Ectodermal cell (in vitro differentiated cells): ENCODE measurements around the gene WDFY4.

Source experiments
- H3K27ac ChIP-seq: 2 replicates; pipeline ENCODE4 v1.7.0; 2013; ENCODE audit warnings: mild to moderate bottlenecking, low read depth, low read length; ENCODE audit not compliant: insufficient read depth, poor library complexity, severe bottlenecking
- H3K27me3 ChIP-seq: 2 replicates; pipeline ENCODE4 v1.7.0; 2013; ENCODE audit warnings: mild to moderate bottlenecking, low read length; ENCODE audit not compliant: insufficient read depth, control insufficient read depth, poor library complexity, severe bottlenecking
- H3K36me3 ChIP-seq: one replicate; pipeline ENCODE4 v1.7.0; 2013; ENCODE audit warnings: low read length; ENCODE audit not compliant: control insufficient read depth, insufficient read depth
- H3K4me1 ChIP-seq: one replicate; pipeline ENCODE4 v1.7.0; 2013; ENCODE audit warnings: low read length; ENCODE audit not compliant: control insufficient read depth, insufficient read depth
- H3K4me3 ChIP-seq: 2 replicates; pipeline ENCODE4 v1.7.0; 2013; ENCODE audit warnings: low read depth, low read length, control low read depth; ENCODE audit not compliant: insufficient read depth
- H3K9me3 ChIP-seq: 2 replicates; pipeline ENCODE4 v1.7.0; 2013; ENCODE audit warnings: mild to moderate bottlenecking, low read length, moderate library complexity; ENCODE audit not compliant: control insufficient read depth
- WGBS, 2 experiments: methylation state at CpG; one replicate each; pipeline ENCODE4 v1.1.7; 2013; ENCODE audit warnings: missing lambda C conversion rate in 2 of 2; 5-methylcytosine and 5-hydroxymethylcytosine counted together

Gene WDFY4

DNA sequence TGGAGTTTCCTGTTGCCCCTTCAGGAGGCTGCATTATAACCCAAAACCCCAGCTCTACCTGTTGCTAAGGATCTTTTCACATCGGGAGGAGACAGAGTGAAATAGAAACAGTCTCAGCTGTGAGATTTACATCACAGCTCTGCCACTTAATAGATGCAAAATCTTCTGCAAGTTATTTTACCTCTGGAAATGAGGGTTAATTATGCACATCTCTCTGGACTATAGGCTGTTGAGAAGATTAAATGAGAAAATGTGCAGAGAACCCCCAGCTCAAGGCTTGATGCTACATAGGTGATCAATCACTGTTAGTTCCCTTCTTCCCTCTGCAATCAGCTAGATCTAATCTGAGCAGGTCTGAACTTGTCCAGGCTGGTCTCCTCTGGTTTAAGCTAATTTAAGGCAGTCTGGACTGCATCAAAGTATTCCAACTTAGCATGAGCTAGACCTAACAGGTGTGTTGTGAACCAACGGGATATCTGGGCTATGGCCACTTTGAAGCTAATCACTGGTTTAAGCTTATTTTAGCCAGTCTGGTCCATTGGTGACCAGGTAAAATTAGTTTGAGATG, 263.9 kb downstream of the WDFY4 start:
- WGBS, 2 experiments, result 95 to 97% methylated on average over 2 of the region's 2 CpGs
- no peak overlapping the region for H3K27ac ChIP-seq
- no peaks in the 10 kb centered on the region for H3K36me3 ChIP-seq
- H3K9me3 ChIP-seq, result no peaks in the 10 kb centered on the region
- H3K27me3 ChIP-seq, result no peaks in the 10 kb centered on the region
- no peak overlapping the region for H3K4me3 ChIP-seq
- H3K4me1 ChIP-seq, result no peaks in the 10 kb centered on the region

DNA sequence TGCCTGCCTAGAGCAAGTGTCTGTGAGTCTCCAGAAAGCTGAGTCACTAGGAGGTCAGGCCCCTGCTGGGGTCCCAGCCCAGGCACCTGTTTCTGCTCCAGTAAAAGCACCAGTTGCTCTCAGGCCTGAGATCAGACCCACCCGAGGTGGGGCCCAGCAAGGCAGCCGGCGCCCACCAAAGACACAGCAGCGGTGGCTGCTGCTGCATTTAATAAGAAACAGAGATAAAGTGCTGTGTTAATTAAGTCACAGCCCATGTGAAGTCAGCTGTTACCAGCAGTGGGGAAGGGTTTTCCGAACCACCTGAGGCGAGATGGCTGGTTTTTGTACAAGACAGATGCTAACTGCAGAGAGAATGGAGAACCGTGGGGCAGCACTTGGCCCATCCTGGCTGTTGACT, 267.0 kb downstream of the WDFY4 start:
- Histone ChIP-seq H3K9me3 (no peaks in the 10 kb centered on the region), H3K27me3 (no peaks in the 10 kb centered on the region), H3K27ac (no peak overlapping the region), H3K36me3 (no peaks in the 10 kb centered on the region), H3K4me1 (no peaks in the 10 kb centered on the region), H3K4me3 (no peak overlapping the region)
- WGBS, 2 experiments, result 91 to 92% methylated on average over 7 of the region's 7 CpGs

- no peak overlapping the region for H3K27ac ChIP-seq
- no peak overlapping the region for H3K4me3 ChIP-seq
- no peaks in the 10 kb centered on the region for H3K27me3 ChIP-seq
- 90% methylated on average over 16 of the region's 16 CpGs for WGBS, 2 experiments
- H3K9me3 ChIP-seq, result no peaks in the 10 kb centered on the region
- H3K36me3 ChIP-seq, result no peaks in the 10 kb centered on the region
- no peaks in the 10 kb centered on the region for H3K4me1 ChIP-seq
These were observed 272.9 kb downstream of the WDFY4 start for GRCh38 chr10:48957361-48958151.

DNA sequence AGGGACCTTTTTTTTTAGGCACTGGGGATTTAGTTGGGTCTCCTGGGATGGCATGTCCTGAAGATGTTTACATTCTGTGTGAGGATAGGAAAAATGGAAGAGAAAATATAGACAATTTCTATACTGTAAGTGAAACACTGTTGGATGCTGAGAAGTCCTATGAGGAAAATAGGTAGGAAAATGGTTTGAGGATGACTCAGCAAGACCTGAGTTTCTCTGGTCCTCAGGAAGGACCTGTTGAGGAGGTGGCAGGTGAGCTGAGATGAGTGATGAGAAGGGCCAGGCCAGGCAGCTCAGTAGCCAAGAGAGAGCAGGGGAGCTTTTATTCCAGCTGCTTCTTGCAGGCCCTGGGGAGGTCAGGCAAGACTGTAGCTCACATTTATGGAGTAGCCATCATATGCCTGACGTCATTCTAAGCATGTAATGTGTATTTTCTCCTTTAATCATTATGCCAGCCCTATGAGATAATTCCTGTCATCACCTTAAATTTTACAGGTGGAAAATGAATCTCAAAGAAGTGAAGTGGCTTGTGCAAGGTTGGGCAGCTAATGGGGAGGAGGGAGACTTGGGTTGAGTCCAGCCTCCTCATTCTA, 274.0 kb downstream of the WDFY4 start:
- Histone ChIP-seq H3K27ac (no peak overlapping the region), H3K4me3 (no peak overlapping the region), H3K36me3 (no peaks in the 10 kb centered on the region), H3K9me3 (no peaks in the 10 kb centered on the region), H3K4me1 (no peaks in the 10 kb centered on the region), H3K27me3 (no peaks in the 10 kb centered on the region)
- 94 to 100% methylated on average over 1 of the region's 1 CpG for WGBS, 2 experiments

DNA sequence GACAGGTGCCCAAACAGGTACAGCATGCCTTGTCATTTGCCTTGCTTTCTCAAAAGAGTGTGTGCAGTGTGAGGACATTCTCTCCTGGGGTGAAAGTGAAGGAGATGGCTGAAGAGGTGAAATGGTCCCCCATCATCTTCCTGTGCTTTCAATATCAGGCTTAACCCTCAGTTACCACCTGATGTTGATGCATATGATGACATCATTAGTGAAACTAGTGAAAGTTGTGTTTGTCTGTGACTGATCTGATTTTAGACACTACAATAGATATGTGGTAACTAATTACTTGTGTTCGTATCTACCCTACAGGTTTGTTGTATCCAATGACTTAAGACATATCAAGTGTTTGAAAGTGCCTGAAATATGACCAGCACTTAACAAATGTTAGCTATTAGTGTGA, 279.4 kb downstream of the WDFY4 start:
- no peaks in the 10 kb centered on the region for H3K27me3 ChIP-seq
- no peak overlapping the region for H3K27ac ChIP-seq
- H3K4me1 ChIP-seq, result no peaks in the 10 kb centered on the region
- H3K4me3 ChIP-seq, result no peak overlapping the region
- H3K9me3 ChIP-seq, result no peaks in the 10 kb centered on the region
- H3K36me3 ChIP-seq, result no peaks in the 10 kb centered on the region
- WGBS, 2 experiments, result 85 to 86% methylated on average over 1 of the region's 1 CpG

DNA sequence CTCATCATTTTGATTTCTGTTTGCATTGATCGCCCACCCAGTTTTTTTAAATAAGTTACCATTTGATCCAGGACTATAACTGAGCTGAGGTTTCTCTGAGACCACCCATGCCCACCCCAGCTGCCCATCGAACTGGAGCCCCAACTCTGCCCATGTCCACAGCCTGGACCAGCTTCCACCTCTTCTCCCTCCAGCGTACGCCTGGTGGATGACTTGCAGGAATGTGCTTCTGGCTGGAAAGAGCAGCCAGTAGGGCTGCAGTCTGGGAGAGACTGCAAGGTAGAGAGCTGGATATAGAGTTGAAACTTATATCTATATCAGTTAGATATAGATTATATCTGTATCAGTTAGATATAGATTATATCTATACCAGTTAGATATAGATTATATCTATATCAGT, 280.8 kb downstream of the WDFY4 start:
- H3K27me3 ChIP-seq, result no peaks in the 10 kb centered on the region
- no peaks in the 10 kb centered on the region for H3K36me3 ChIP-seq
- no peaks in the 10 kb centered on the region for H3K4me1 ChIP-seq

GRCh38 chr10:48968036-48968435, 283.4 kb downstream of the WDFY4 start:
- Histone ChIP-seq H3K27ac (no peak overlapping the region), H3K27me3 (no peaks in the 10 kb centered on the region), H3K36me3 (no peaks in the 10 kb centered on the region), H3K4me1 (no peaks in the 10 kb centered on the region), H3K9me3 (no peaks in the 10 kb centered on the region), H3K4me3 (no peak overlapping the region)
- WGBS, 2 experiments, result 86 to 93% methylated on average over 3 of the region's 3 CpGs

More for the DNA sequence above, 280.8 kb downstream of the WDFY4 start:
- H3K4me3 ChIP-seq, result no peak overlapping the region
- no peak overlapping the region for H3K27ac ChIP-seq
- no peaks in the 10 kb centered on the region for H3K9me3 ChIP-seq
- 81 to 90% methylated on average over 3 to 4 of the region's 4 CpGs for WGBS, 2 experiments

GRCh38 chr10:48970046-48970445, 285.4 kb downstream of the WDFY4 start:
- Histone ChIP-seq H3K4me1 (no peaks in the 10 kb centered on the region), H3K4me3 (no peak overlapping the region), H3K9me3 (no peaks in the 10 kb centered on the region), H3K27ac (no peak overlapping the region), H3K27me3 (no peaks in the 10 kb centered on the region), H3K36me3 (no peaks in the 10 kb centered on the region)
- 93 to 96% methylated on average over 14 of the region's 14 CpGs for WGBS, 2 experiments

GRCh38 chr10:48970654-48971053, 286.0 kb downstream of the WDFY4 start:
- no peak overlapping the region for H3K27ac ChIP-seq
- 85 to 97% methylated on average over 4 of the region's 4 CpGs for WGBS, 2 experiments
- H3K27me3 ChIP-seq, result no peaks in the 10 kb centered on the region
- no peak overlapping the region for H3K4me3 ChIP-seq
- H3K9me3 ChIP-seq, result no peaks in the 10 kb centered on the region
- H3K36me3 ChIP-seq, result no peaks in the 10 kb centered on the region
- H3K4me1 ChIP-seq, result no peaks in the 10 kb centered on the region

GRCh38 chr10:48973065-48973464, 288.4 kb downstream of the WDFY4 start:
- H3K36me3 ChIP-seq, result no peaks in the 10 kb centered on the region
- H3K4me3 ChIP-seq, result no peak overlapping the region
- H3K27me3 ChIP-seq, result no peaks in the 10 kb centered on the region
- no peaks in the 10 kb centered on the region for H3K9me3 ChIP-seq
- 89 to 91% methylated on average over 5 of the region's 5 CpGs for WGBS, 2 experiments
- no peak overlapping the region for H3K27ac ChIP-seq
- H3K4me1 ChIP-seq, result no peaks in the 10 kb centered on the region
